HG03103 (cell line): ENCODE results near the gene CYP4X1.
"Not testable (repeated sequence)": the region's sequence is repeated elsewhere in the genome, so short reads cannot be mapped to it uniquely, and the experiment has no call there.

ENCODE experiments used
- ATAC-seq: cut with Tn5 transposase; IDR thresholded peaks from one replicate; pipeline ENCODE4 v1.9.1; 2021; ENCODE audit warnings: low read depth; ENCODE audit not compliant: unreplicated experiment

The CYP4X1 gene

DNA sequence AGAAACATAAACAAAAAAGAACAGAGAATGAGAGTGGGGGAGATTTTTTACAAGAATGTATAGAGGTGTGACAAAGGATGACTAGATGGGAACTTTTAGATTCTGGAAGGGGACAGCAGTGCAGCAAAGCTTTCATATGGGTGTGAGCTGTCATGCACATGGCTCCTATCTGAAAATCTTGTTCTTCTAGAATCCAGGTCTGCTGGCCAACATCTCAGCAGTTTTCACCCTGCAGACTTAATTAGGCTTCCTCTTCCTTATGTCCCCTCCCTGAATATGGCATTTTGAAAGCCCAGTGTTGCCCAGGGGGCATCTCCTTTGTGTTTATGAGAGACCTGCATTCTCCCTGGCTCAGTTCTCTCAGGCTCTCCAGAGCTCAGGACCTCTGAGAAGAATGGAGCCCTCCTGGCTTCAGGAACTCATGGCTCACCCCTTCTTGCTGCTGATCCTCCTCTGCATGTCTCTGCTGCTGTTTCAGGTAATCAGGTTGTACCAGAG is 43.7 kb downstream of the CYP4X1 start, which contains the start of gene CYP4Z1:
Gene CYP4Z1, plus strand, starts transcription at position 135 of the 498 bp plus-strand sequence. Its CDS starts 260 bp downstream, at position 395.
- no peak for ATAC-seq

DNA sequence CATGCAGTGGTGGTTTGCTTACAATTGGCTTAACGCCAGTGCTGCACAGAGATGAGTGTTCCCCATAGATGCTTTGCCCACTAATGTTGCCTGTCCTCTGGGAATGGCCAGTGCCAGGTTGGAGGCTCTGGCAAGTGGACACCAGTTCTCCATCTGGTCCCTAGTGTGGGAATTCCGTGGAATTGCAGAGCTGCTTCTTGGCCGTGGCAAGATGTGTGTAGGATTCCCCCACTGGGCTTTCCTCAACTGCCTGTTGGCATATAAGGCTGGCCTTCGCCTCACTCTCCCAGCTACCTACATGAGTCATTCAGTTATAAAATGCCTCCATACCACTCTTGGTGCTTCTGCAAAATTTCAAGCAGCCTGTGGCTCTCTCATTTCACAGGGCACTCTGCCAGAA is 45.6 kb downstream of the CYP4X1 start:
- not testable (repeated sequence) for ATAC-seq

DNA sequence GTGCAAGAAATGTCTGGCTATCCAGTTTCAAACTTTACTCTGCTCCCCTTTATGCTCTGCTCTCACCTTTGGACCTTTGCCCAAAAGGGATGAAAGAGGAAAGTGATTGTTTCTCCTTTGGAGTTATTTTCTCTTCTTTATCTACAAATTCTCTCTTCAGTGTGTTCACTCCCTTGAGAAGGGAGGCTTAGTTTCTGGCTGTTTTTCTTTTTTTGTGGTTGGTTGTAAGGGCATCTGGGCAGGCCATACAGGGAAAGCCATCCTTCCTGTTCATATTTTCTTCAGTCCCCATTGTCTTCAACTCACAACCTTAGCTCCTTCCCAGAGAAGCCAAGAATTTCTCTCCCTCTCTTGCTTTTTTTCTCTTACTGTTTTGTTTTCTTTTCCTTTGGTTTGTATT is 46.0 kb downstream of the CYP4X1 start:
- ATAC-seq = not testable (repeated sequence)

DNA sequence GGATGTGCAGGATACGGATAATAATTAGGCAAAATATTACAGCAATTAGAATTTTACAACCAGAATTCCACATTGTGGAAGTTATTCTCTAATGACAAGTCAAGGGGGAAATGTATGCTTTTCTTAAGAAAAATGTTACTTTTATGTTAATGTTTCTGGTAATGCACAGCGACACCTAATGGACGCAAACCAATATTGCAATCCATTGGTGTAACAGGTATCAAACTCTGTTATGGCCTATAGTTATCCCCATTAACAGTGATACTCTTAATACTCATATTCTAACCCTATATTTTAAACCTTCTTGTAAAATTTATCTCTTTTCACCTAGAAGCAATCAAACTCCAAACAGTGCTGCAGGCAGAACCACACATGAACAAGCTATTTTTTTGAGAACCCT is 65.9 kb downstream of the CYP4X1 start:
- not testable (repeated sequence) for ATAC-seq

DNA sequence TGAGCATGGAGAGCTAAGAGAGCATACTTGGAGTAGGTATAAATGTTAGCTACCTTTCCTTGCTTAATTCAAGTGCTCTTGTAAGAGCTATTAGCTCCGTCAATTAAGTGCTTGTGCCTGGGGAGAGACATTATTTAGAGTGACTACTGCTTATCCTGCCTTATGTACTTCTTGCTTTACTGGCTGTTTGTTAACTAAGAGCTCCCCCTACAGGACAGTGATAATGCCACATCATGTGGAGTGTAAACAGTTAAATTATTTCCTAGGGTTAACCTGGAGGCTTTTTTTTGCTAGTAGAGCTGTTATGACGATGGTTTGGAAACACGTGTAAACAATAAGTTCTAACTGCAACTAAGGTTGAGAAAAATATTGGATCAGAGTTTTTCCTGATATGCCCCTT is 68.0 kb downstream of the CYP4X1 start:
- not testable (repeated sequence) for ATAC-seq
